ENCODE data around the gene RSBN1L. TPM values are rescaled to one million over a fixed set of nuclear protein-coding genes. Genes with fewer than 3 reads are reported as not detected.
A peak's percentile ranks its signal among the peaks of the same experiment; 100 is the strongest.
"Not testable (repeated sequence)": the region's sequence is repeated elsewhere in the genome, so short reads cannot be mapped to it uniquely, and the experiment has no call there.

RSBN1L gene
- total RNA-seq, 1 experiment from 2014 or later, result 15.5 TPM

DNA sequence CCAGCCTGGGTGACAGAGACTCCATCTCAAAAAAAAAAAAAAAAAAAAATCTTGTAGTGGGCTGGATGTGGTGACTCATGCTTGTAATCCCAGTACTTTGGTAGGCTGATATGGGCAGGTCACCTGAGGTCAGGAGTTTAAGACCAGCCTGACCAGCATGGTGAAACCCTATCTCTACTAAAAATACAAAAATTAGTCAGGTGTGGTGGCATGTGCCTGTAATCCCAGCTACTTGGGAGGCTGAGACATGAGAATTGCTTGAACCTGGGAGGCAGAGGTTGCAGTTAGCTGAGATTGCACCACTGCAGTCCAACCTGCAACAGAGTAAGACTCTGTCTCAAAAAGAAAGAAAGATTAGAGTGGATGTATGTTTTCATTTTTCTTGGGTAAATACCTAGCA lies 18.7 kb downstream of the RSBN1L start:
- H3K4me2 ChIP-seq (ENCODE audit: low read length), result peak overlapping the region; percentile 17; the same call in 1 of the 2 replicates
- CTCF ChIA-PET, result interaction anchor here (0.7 kb wide), 1 partner anchor 334 kb away, joined by 3 read pairs; no protein-coding TSS in a partner anchor
- H3K9ac ChIP-seq (ENCODE audit: low read length); POLR2A ChIA-PET; intact Hi-C loops (cut with micrococcal nuclease); RAD21 ChIA-PET (ENCODE audit: low non-redundant PET in 1 of 2, low total read pairs in 2 of 2, uncharacterized antibody in 2 of 2, unreplicated experiment in 2 of 2); H3K27ac ChIP-seq (ENCODE audit: low read depth, low read length); H2AFZ ChIP-seq (ENCODE audit: low read depth, low read length, poor library complexity, severe bottlenecking); H3K9me3 ChIP-seq (ENCODE audit: control insufficient read depth in 1 of 2, insufficient read depth in 1 of 2, low read depth in 1 of 2, low read length in 2 of 2); BruUV-seq (replicated peaks); DNase-seq (ENCODE audit: low read depth, low spot score); H4K20me1 ChIP-seq (ENCODE audit: insufficient read depth); H3K36me3 ChIP-seq (ENCODE audit: control insufficient read depth in 1 of 2, insufficient read depth in 2 of 2, low read length in 2 of 2); H3K4me3 ChIP-seq (replicated peaks in 1 of 2; ENCODE audit: low read depth in 1 of 2, low read length in 2 of 2); H3K27me3 ChIP-seq (ENCODE audit: insufficient read depth, low read length); H3K9me2 ChIP-seq (ENCODE audit: insufficient read depth): not testable (repeated sequence)
- TF ChIP-seq JUND (IDR thresholded peaks at IDR 0.05), result peak; percentile 25; the same call in 1 of the 2 replicates
- peak; percentile 63 for ATAC-seq
- peaks cover 90% of the 10 kb centered on the region for H3K79me2 ChIP-seq (ENCODE audit: insufficient read depth, low read length)
- H3K4me1 ChIP-seq (ENCODE audit: control insufficient read depth in 1 of 2, insufficient read depth in 2 of 2, low read length in 2 of 2), result peaks cover 23 to 46% of the 10 kb centered on the region in 2 experiments

DNA sequence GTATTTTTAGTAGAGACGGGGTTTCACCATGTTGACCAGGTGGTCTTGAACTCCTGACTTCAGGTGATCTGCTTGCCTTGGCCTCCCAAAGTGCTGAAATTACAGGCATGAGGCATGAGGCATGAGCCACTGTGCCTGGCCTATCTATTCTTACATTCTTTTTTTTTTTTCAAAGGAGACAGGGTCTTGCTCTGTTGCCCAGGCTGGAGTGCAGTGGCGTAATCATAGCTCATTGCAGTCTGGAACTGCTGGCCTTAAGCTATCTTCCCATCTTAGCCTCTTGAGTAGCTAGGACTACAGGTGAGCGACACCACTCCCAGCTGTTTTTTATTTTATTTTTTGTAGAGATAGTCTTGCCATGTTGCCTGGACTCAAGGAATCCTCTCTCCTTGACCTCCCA lies 20.5 kb downstream of the RSBN1L start:
- no peak for TF ChIP-seq ZNF274 (IDR thresholded peaks at IDR 0.05; ENCODE audit: low read depth, low read length)
- TF ChIP-seq, protein P1, sequence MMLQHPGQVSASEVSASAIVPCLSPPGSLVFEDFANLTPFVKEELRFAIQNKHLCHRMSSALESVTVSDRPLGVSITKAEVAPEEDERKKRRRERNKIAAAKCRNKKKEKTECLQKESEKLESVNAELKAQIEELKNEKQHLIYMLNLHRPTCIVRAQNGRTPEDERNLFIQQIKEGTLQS (IDR thresholded peaks at IDR 0.05), result no peak
- TF ChIP-seq CBX3 (IDR thresholded peaks at IDR 0.05; ENCODE audit: low read depth), result no peak
- DNase-seq (ENCODE audit: low read depth, low spot score) (no peak), ATAC-seq (no peak)
- ChIA-PET CTCF (no interaction called here), RAD21 (ENCODE audit: low non-redundant PET in 1 of 2, low total read pairs in 2 of 2, uncharacterized antibody in 2 of 2, unreplicated experiment in 2 of 2) (no interaction called here), POLR2A (interaction anchor here (0.7 kb wide), 1 partner anchor 414 kb away, joined by 3 read pairs; no protein-coding TSS in a partner anchor)
- peak overlapping the region in 1 of 2 experiments; percentile 9; a peak in 1 of 4 replicates for H3K4me3 ChIP-seq (replicated peaks in 1 of 2; ENCODE audit: low read depth in 1 of 2, low read length in 2 of 2)
- H3K9ac ChIP-seq (ENCODE audit: low read length), result no peak overlapping the region
- no peaks in the 10 kb centered on the region for H3K27me3 ChIP-seq (ENCODE audit: insufficient read depth, low read length)
- no TSS peak for BruUV-seq (replicated peaks)
- H3K27ac ChIP-seq (ENCODE audit: low read depth, low read length), result no peak overlapping the region
- H3K36me3 ChIP-seq (ENCODE audit: control insufficient read depth in 1 of 2, insufficient read depth in 2 of 2, low read length in 2 of 2), result no peaks in the 10 kb centered on the region
- H3K9me2 ChIP-seq (ENCODE audit: insufficient read depth), result no peaks in the 10 kb centered on the region
- intact Hi-C loops (cut with micrococcal nuclease), result no loop called here
- H3K4me1 ChIP-seq (ENCODE audit: control insufficient read depth in 1 of 2, insufficient read depth in 2 of 2, low read length in 2 of 2), result peaks cover 23 to 46% of the 10 kb centered on the region in 2 experiments
- H3K4me2 ChIP-seq (ENCODE audit: low read length), result peak overlapping the region; percentile 54
- no peaks in the 10 kb centered on the region for H3K9me3 ChIP-seq (ENCODE audit: control insufficient read depth in 1 of 2, insufficient read depth in 1 of 2, low read depth in 1 of 2, low read length in 2 of 2)
- H3K79me2 ChIP-seq (ENCODE audit: insufficient read depth, low read length), result peaks cover 89% of the 10 kb centered on the region
- H2AFZ ChIP-seq (ENCODE audit: low read depth, low read length, poor library complexity, severe bottlenecking), result no peak overlapping the region
- H4K20me1 ChIP-seq (ENCODE audit: insufficient read depth), result no peaks in the 10 kb centered on the region

All from HCT116 (cell line).